SU-DHL-6 (cell line): Measurements from ENCODE around the gene ZNF629.

Experiments
- H2AFZ ChIP-seq: fragments of 200-600 bp; sonication (generic); 2 replicates; pipeline ENCODE4 v1.6.1; 2014; ENCODE audit warnings: low read depth, mild to moderate bottlenecking, moderate library complexity, mixed read lengths, antibody characterized with exemption, low read length; ENCODE audit not compliant: severe bottlenecking
- H3F3A ChIP-seq: fragments of 200-600 bp; shearing (Covaris generic); 2 replicates; pipeline ENCODE4 v1.6.0; 2016; ENCODE audit warnings: antibody characterized with exemption, mild to moderate bottlenecking; ENCODE audit not compliant: insufficient read depth
- H3K27ac ChIP-seq: fragments of 200-600 bp; sonication (generic); 2 replicates; pipeline ENCODE4 v1.5.1; 2016; ENCODE audit warnings: low read depth, mild to moderate bottlenecking, low read length, moderate library complexity, mixed read lengths
- H3K27me3 ChIP-seq: fragments of 200-600 bp; sonication (generic), shearing (Covaris generic); 2 replicates; pipeline ENCODE4 v1.6.0; 2014; ENCODE audit warnings: mild to moderate bottlenecking, low read length
- H3K36me3 ChIP-seq: fragments of 200-600 bp; sonication (generic); 2 replicates; pipeline ENCODE4 v1.6.1; 2014; ENCODE audit warnings: mild to moderate bottlenecking, low read length, mixed read lengths
- H3K4me2 ChIP-seq: fragments of 300-600, 200-600 bp; shearing (Covaris generic), sonication (generic); 2 replicates; pipeline ENCODE4 v1.6.0; 2014; ENCODE audit warnings: low read length, low read depth, mild to moderate bottlenecking; ENCODE audit not compliant: poor library complexity, severe bottlenecking
- H3K4me3 ChIP-seq: fragments of 200-600 bp; sonication (generic); 2 replicates; pipeline ENCODE4 v1.5.1; 2014; ENCODE audit warnings: antibody characterized with exemption, low read length, mild to moderate bottlenecking, mixed read lengths; ENCODE audit not compliant: insufficient read depth, poor library complexity, severe bottlenecking
- H3K79me2 ChIP-seq: fragments of 200-600 bp; sonication (generic); 2 replicates; pipeline ENCODE4 v1.6.1; 2014; ENCODE audit warnings: mild to moderate bottlenecking, low read length, moderate library complexity; ENCODE audit not compliant: insufficient read depth
- H3K9ac ChIP-seq: fragments of 200-600 bp; sonication (generic); 2 replicates; pipeline ENCODE4 v1.7.0; 2014; ENCODE audit warnings: mild to moderate bottlenecking, low read length
- H3K9me2 ChIP-seq: fragments of 200-600 bp; sonication (generic); replicated peaks from 2 replicates; pipeline ENCODE4 v1.6.1; 2014; ENCODE audit warnings: low read length; ENCODE audit not compliant: insufficient read depth
- H3K9me3 ChIP-seq: fragments of 200-600 bp; sonication (generic); 2 replicates; pipeline ENCODE4 v1.6.1; 2014; ENCODE audit warnings: low read length, mixed read lengths; ENCODE audit not compliant: insufficient read depth
- H4K20me1 ChIP-seq: fragments of 200-600 bp; sonication (generic); 2 replicates; pipeline ENCODE4 v1.6.1; 2014; ENCODE audit warnings: low read depth, mild to moderate bottlenecking, antibody characterized with exemption, low read length, moderate library complexity, mixed read lengths
- EZH2phosphoT487 ChIP-seq: fragments of 200-600 bp; sonication (generic), shearing (Covaris generic); conservative IDR thresholded peaks from 2 replicates; pipeline ENCODE4 v1.6.1; 2018; ENCODE audit warnings: mild to moderate bottlenecking, antibody characterized with exemption, low read length, moderate library complexity, mixed read lengths
- TF ChIP-seq, protein P1 (sequence below): fragments of 200-600 bp; sonication (generic); IDR thresholded peaks from one replicate; pipeline ENCODE4 v1.5.1; 2017; ENCODE audit warnings: antibody characterized with exemption, mild to moderate bottlenecking, low read length, moderate library complexity; ENCODE audit not compliant: insufficient read depth, poor library complexity, severe bottlenecking

The ZNF629 gene

DNA sequence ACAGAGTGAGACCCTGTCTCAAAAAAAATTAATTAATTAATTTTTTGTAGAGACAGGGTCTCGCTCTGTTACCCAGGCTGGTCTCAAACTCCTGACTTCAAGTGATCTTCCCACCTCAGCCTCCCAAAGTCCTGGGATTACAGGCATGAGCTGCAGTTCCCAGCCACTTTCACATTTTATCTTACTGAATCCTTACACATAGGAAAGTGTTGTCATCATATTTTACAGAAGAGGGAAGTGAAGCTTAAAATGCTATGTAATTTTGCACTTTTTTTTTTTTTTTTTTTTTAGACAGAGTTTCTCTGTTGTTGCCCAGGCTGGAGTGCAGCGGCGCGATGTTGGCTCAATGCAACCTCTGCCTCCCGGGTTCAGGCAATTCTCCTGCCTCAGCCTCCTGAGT lies 21.1 kb upstream of the ZNF629 start:
- Histone ChIP-seq H3K9me2 (no peaks in the 10 kb centered on the region), H3K9ac (no peak overlapping the region), H3K4me2 (no peak overlapping the region), H3K4me3 (no peak overlapping the region), H2AFZ (no peak overlapping the region), H3K79me2 (no peaks in the 10 kb centered on the region), H3K36me3 (no peaks in the 10 kb centered on the region), H4K20me1 (no peaks in the 10 kb centered on the region), H3F3A (no peaks in the 10 kb centered on the region), H3K27ac (no peak overlapping the region), H3K27me3 (no peaks in the 10 kb centered on the region), H3K9me3 (no peaks in the 10 kb centered on the region)
- TF ChIP-seq, protein P1, sequence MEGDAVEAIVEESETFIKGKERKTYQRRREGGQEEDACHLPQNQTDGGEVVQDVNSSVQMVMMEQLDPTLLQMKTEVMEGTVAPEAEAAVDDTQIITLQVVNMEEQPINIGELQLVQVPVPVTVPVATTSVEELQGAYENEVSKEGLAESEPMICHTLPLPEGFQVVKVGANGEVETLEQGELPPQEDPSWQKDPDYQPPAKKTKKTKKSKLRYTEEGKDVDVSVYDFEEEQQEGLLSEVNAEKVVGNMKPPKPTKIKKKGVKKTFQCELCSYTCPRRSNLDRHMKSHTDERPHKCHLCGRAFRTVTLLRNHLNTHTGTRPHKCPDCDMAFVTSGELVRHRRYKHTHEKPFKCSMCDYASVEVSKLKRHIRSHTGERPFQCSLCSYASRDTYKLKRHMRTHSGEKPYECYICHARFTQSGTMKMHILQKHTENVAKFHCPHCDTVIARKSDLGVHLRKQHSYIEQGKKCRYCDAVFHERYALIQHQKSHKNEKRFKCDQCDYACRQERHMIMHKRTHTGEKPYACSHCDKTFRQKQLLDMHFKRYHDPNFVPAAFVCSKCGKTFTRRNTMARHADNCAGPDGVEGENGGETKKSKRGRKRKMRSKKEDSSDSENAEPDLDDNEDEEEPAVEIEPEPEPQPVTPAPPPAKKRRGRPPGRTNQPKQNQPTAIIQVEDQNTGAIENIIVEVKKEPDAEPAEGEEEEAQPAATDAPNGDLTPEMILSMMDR, result no peak
- TF ChIP-seq EZH2phosphoT487, result no peak

DNA sequence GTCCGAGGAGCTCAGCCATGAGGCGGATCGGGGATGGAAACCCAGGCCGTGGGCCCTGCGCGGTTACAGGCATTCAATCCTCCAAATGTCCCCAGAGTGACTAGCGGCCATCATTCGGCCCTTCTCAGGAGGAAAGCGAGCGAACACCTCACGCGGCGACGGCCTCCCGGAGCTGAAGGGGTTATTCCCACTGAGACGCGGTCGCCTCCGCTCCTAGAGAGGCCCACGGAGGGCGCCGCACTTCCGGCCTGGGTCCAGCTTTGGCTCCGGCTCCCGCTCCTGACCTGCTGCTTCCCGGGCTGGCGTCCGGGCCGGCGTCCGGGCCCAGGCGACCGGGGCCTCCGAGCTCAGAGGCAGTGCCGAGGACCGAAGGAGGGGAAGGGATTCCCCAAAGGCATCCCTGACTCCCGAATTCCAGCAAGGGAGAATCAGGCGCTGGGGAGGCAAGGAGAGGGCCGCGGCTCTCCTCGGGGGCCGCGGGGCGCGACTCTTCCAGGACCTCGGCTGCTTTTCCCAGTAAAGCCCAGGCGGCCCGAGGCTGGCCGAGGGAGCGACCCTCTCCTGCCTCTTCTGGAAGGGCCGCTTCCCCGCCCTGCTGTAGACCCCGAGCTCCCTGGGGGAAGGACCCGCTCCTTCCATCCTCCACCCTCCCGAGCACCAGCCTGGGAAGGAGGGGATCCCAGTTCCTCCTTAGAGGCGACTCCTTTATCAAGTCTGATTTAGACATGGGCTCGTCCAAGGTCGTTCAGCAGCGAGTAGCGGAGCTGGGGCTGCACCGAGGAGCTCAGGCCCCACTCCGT lies 18.6 kb upstream of the ZNF629 start:
- Histone ChIP-seq H3K9ac (no peak overlapping the region), H3K36me3 (no peaks in the 10 kb centered on the region), H3F3A (no peaks in the 10 kb centered on the region), H3K4me2 (no peak overlapping the region), H4K20me1 (no peaks in the 10 kb centered on the region), H3K9me2 (no peaks in the 10 kb centered on the region), H2AFZ (no peak overlapping the region), H3K27me3 (no peaks in the 10 kb centered on the region), H3K27ac (no peak overlapping the region), H3K79me2 (no peaks in the 10 kb centered on the region), H3K4me3 (no peak overlapping the region), H3K9me3 (no peaks in the 10 kb centered on the region)
- TF ChIP-seq, protein P1, result no peak
- TF ChIP-seq EZH2phosphoT487, result no peak

DNA sequence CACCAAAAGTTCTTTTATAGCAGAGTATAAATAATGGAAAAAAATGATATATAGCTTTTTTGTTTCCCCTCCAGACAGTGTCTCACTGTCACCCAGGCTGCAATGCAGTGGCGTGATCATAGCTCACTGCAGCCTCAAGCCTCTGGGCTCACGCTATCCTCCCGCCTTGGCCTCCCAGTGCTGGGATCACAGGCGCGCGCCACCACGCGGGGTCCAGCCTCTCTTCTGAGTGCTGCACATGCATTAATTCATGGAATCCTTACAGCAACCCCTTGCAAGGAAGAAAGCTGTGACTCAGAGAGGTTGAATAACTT lies 18.0 kb upstream of the ZNF629 start:
- Histone ChIP-seq H3K9me2 (no peaks in the 10 kb centered on the region), H3K27ac (no peak overlapping the region), H3K4me3 (no peak overlapping the region), H4K20me1 (no peaks in the 10 kb centered on the region), H3K9ac (no peak overlapping the region), H3K36me3 (no peaks in the 10 kb centered on the region), H3F3A (no peaks in the 10 kb centered on the region), H3K27me3 (no peaks in the 10 kb centered on the region), H2AFZ (no peak overlapping the region), H3K4me2 (no peak overlapping the region), H3K9me3 (no peaks in the 10 kb centered on the region), H3K79me2 (no peaks in the 10 kb centered on the region)
- TF ChIP-seq EZH2phosphoT487, result no peak
- TF ChIP-seq, protein P1, result no peak
